HG03175 (cell line): Measurements from ENCODE around the gene CFAP77.

ENCODE experiments used
- ATAC-seq: cut with Tn5 transposase; IDR thresholded peaks from one replicate; pipeline ENCODE4 v1.9.1; 2021; ENCODE audit warnings: mild to moderate bottlenecking, moderate library complexity; ENCODE audit not compliant: unreplicated experiment

Gene CFAP77

GRCh38 chr9:132590318-132591182 is 180.5 kb downstream of the CFAP77 start:
- no peak for ATAC-seq

- ATAC-seq: no peak
Observed at GRCh38 chr9:132591244-132591643, 181.2 kb downstream of the CFAP77 start.

- ATAC-seq: no peak
Observed at GRCh38 chr9:132591751-132592314, 181.8 kb downstream of the CFAP77 start.

- ATAC-seq: no peak
Observed at GRCh38 chr9:132592451-132592850, 182.4 kb downstream of the CFAP77 start.

- ATAC-seq: no peak
Observed at GRCh38 chr9:132594412-132594811, 184.4 kb downstream of the CFAP77 start.

- no peak for ATAC-seq
Observed at GRCh38 chr9:132595319-132595718, 185.3 kb downstream of the CFAP77 start.

GRCh38 chr9:132596200-132596599 is 186.2 kb downstream of the CFAP77 start:
- ATAC-seq: no peak

- ATAC-seq: no peak
Observed at GRCh38 chr9:132597073-132597775, 187.2 kb downstream of the CFAP77 start.

- no peak for ATAC-seq
Observed at GRCh38 chr9:132600326-132600984, 190.4 kb downstream of the CFAP77 start.

GRCh38 chr9:132602207-132602606 is 192.2 kb downstream of the CFAP77 start:
- ATAC-seq: no peak

- ATAC-seq: no peak
Observed at GRCh38 chr9:132605387-132605786, 195.4 kb downstream of the CFAP77 start.

- ATAC-seq: no peak
Observed at GRCh38 chr9:132606066-132606465, 196.1 kb downstream of the CFAP77 start.

- ATAC-seq: no peak
Observed at GRCh38 chr9:132609184-132609583, 199.2 kb downstream of the CFAP77 start.

GRCh38 chr9:132609829-132610228 is 199.8 kb downstream of the CFAP77 start:
- no peak for ATAC-seq

- no peak for ATAC-seq
Observed at GRCh38 chr9:132610661-132611060, 200.7 kb downstream of the CFAP77 start.

- no peak for ATAC-seq
Observed at GRCh38 chr9:132614324-132614723, 204.3 kb downstream of the CFAP77 start.

GRCh38 chr9:132615774-132616173 is 205.8 kb downstream of the CFAP77 start:
- ATAC-seq: no peak

GRCh38 chr9:132616725-132617124 is 206.7 kb downstream of the CFAP77 start:
- ATAC-seq: no peak

- no peak for ATAC-seq
Observed at GRCh38 chr9:132622159-132622558, 212.1 kb downstream of the CFAP77 start.
